SK-N-SH (cell line): ENCODE measurements around the gene BAG5. TPM values are rescaled to one million over a fixed set of nuclear protein-coding genes. Genes with fewer than 3 reads are reported as not detected.
A peak's percentile ranks its signal among the peaks of the same experiment; 100 is the strongest.

ENCODE experiments used
- CTCF ChIA-PET: fragments of 300-600, 350-600 bp; formaldehyde crosslinking; extraction: SDS; loops from one replicate; lab custom pipeline; 2021; lab: Yijun Ruan, JAX
- POLR2A ChIA-PET: fragments of 350-600 bp; sonication (Branson Sonifier 250); formaldehyde crosslinking; extraction: SDS; loops from one replicate; lab custom pipeline; 2020; ENCODE audit warnings: antibody characterized with exemption, inconsistent platforms; lab: Yijun Ruan, JAX
- DNase-seq: peaks from one replicate; pipeline ENCODE4 v3.0.0; 2012
- H2AFZ ChIP-seq: fragments of 200-600 bp; sonication (generic); 2 replicates; pipeline ENCODE4 v1.8.1; 2016; ENCODE audit warnings: antibody characterized with exemption, mild to moderate bottlenecking, low read depth
- H3F3A ChIP-seq: fragments of 200-600 bp; sonication (generic); replicated peaks from 2 replicates; pipeline ENCODE3; 2016; ENCODE audit warnings: antibody characterized with exemption, mild to moderate bottlenecking; ENCODE audit not compliant: insufficient read depth
- H3K27ac ChIP-seq, 2 experiments: fragments of 200-500 bp in 1 of 2; fragments of 200-600 bp in 1 of 2; sonication (Bioruptor generic) in 1 of 2; sonication (generic), shearing (Covaris generic) in 1 of 2; 2 replicates each; pipeline versions ENCODE4 v1.5.1 to v1.6.1; 2014 to 2016; ENCODE audit warnings: low read depth in 2 of 2, inconsistent platforms in 1 of 2, low read length in 1 of 2, mild to moderate bottlenecking in 1 of 2, mixed read lengths in 1 of 2
- H3K27me3 ChIP-seq: fragments of 200-600 bp; sonication (generic), shearing (Covaris generic); 2 replicates; pipeline ENCODE4 v1.6.1; 2016; ENCODE audit warnings: mixed run types; ENCODE audit not compliant: insufficient read depth
- H3K36me3 ChIP-seq, 2 experiments: fragments of 200-500 bp in 1 of 2; fragments of 200-600 bp in 1 of 2; sonication (Bioruptor generic) in 1 of 2; sonication (generic) in 1 of 2; replicated peaks in 1 of 2; 2 replicates each; pipeline versions ENCODE3 to v1.5.1; 2014 to 2016; ENCODE audit warnings: low read length in 1 of 2, mild to moderate bottlenecking in 1 of 2; ENCODE audit not compliant: insufficient read depth in 2 of 2, control insufficient read depth in 1 of 2
- H3K4me1 ChIP-seq, 2 experiments: fragments of 200-500 bp in 1 of 2; fragments of 200-600 bp in 1 of 2; sonication (Bioruptor generic) in 1 of 2; sonication (generic), shearing (Covaris generic) in 1 of 2; 2 replicates each; pipeline versions ENCODE4 v1.5.1 to v1.6.1; 2014 to 2016; ENCODE audit warnings: low read depth in 1 of 2, low read length in 1 of 2, mixed run types in 1 of 2; ENCODE audit not compliant: insufficient read depth in 2 of 2, control insufficient read depth in 1 of 2
- H3K4me2 ChIP-seq: fragments of 200-600 bp; sonication (generic), shearing (Covaris generic); 2 replicates; pipeline ENCODE4 v1.6.1; 2017; ENCODE audit warnings: mixed run types
- H3K4me3 ChIP-seq, 2 experiments: fragments of 200-500 bp in 1 of 2; fragments of 200-600 bp in 1 of 2; sonication (Bioruptor generic) in 1 of 2; sonication (generic), shearing (Covaris generic) in 1 of 2; 2 replicates each; pipeline versions ENCODE4 v1.5.1 to v1.8.1; 2014 to 2016; ENCODE audit warnings: low read depth in 2 of 2, inconsistent platforms in 1 of 2, low read length in 1 of 2, mild to moderate bottlenecking in 1 of 2, mixed read lengths in 1 of 2, moderate library complexity in 1 of 2
- H3K79me2 ChIP-seq: fragments of 200-600 bp; sonication (generic); 2 replicates; pipeline ENCODE4 v1.8.1; 2017; ENCODE audit warnings: mild to moderate bottlenecking; ENCODE audit not compliant: insufficient read depth
- H3K9ac ChIP-seq: fragments of 200-600 bp; sonication (generic); 2 replicates; pipeline ENCODE4 v1.6.1; 2017; ENCODE audit warnings: mixed run types
- H3K9me2 ChIP-seq: fragments of 200-600 bp; sonication (generic); 2 replicates; pipeline ENCODE4 v1.6.1; 2017; ENCODE audit warnings: mixed run types
- H3K9me3 ChIP-seq: fragments of 200-600 bp; sonication (generic); 2 replicates; pipeline ENCODE4 v1.6.1; 2017; ENCODE audit warnings: mixed run types, mild to moderate bottlenecking, moderate library complexity
- H4K20me1 ChIP-seq: fragments of 200-600 bp; sonication (generic); 2 replicates; pipeline ENCODE4 v1.6.1; 2017; ENCODE audit warnings: mild to moderate bottlenecking, mixed run types; ENCODE audit not compliant: insufficient read depth
- CTCF ChIP-seq: fragments of 200-600 bp; sonication (generic); IDR thresholded peaks from 2 replicates; pipeline ENCODE4 v1.6.1; 2017; ENCODE audit warnings: antibody characterized with exemption, mild to moderate bottlenecking, moderate library complexity
- EP300 ChIP-seq, 2 experiments: IDR thresholded peaks; 2 replicates each; pipeline versions ENCODE4 v1.4.0 to v1.6.1; 2012; ENCODE audit warnings: borderline replicate concordance in 1 of 2, low read depth in 1 of 2, low read length in 1 of 2
- EZH2phosphoT487 ChIP-seq: fragments of 200-600 bp; sonication (generic); IDR thresholded peaks from 2 replicates; pipeline ENCODE4 v1.6.1; 2017; ENCODE audit warnings: low read depth, mixed run types, mild to moderate bottlenecking, antibody characterized with exemption, moderate library complexity, borderline replicate concordance
- FOSL2 ChIP-seq: IDR thresholded peaks from 2 replicates; pipeline ENCODE4 v1.4.0; 2012; ENCODE audit warnings: low read depth, mild to moderate bottlenecking, moderate library complexity, borderline replicate concordance
- FOXJ3 ChIP-seq: sonication (generic); formaldehyde crosslinking; IDR thresholded peaks from 2 replicates; pipeline ENCODE4 v1.5.1; 2020; ENCODE audit warnings: mild to moderate bottlenecking, missing genetic modification reagents
- FOXM1 ChIP-seq: IDR thresholded peaks from 2 replicates; pipeline ENCODE4 v1.4.0; 2012; ENCODE audit warnings: low read depth, mild to moderate bottlenecking
- GABPA ChIP-seq: IDR thresholded peaks from 2 replicates; pipeline ENCODE4 v1.4.0; 2012; ENCODE audit warnings: low read depth, mild to moderate bottlenecking
- JUND ChIP-seq: IDR thresholded peaks from 2 replicates; pipeline ENCODE4 v1.4.0; 2012
- MAX ChIP-seq: IDR thresholded peaks from 2 replicates; pipeline ENCODE4 v1.4.0; 2012; ENCODE audit warnings: low read depth
- MEF2A ChIP-seq: IDR thresholded peaks from 2 replicates; pipeline ENCODE4 v1.4.0; 2012; ENCODE audit warnings: low read depth, borderline replicate concordance
- MXI1 ChIP-seq: IDR thresholded peaks from 2 replicates; pipeline ENCODE4 v1.6.1; 2012; ENCODE audit warnings: mild to moderate bottlenecking, low read depth, low read length, improper control_type of control experiment
- NRF1 ChIP-seq: IDR thresholded peaks from 2 replicates; pipeline ENCODE4 v1.6.1; 2012; ENCODE audit warnings: low read depth, mild to moderate bottlenecking, low read length
- PBX3 ChIP-seq: IDR thresholded peaks from 2 replicates; pipeline ENCODE4; 2012
- RAD21 ChIP-seq: IDR thresholded peaks from 2 replicates; pipeline ENCODE4 v1.6.1; 2012; ENCODE audit warnings: mild to moderate bottlenecking, low read length
- RCOR1 ChIP-seq: fragments of 150-350 bp; IDR thresholded peaks from 2 replicates; pipeline ENCODE4 v1.6.1; 2017; ENCODE audit warnings: antibody characterized with exemption, low read length
- REST ChIP-seq: IDR thresholded peaks from 2 replicates; pipeline ENCODE4 v1.6.1; 2012; ENCODE audit warnings: mild to moderate bottlenecking, low read depth, low read length, moderate library complexity
- RFX5 ChIP-seq: IDR thresholded peaks from 2 replicates; pipeline ENCODE4 v1.6.1; 2012; ENCODE audit warnings: mild to moderate bottlenecking, improper control_type of control experiment, low read length
- RXRA ChIP-seq: IDR thresholded peaks from 2 replicates; pipeline ENCODE4 v1.4.0; 2012; ENCODE audit warnings: low read depth, mild to moderate bottlenecking, borderline replicate concordance
- SIN3A ChIP-seq: IDR thresholded peaks from 2 replicates; pipeline ENCODE4 v1.6.1; 2012; ENCODE audit warnings: low read depth, mild to moderate bottlenecking, low read length, moderate library complexity, borderline replicate concordance
- SMC3 ChIP-seq: IDR thresholded peaks from 2 replicates; pipeline ENCODE4 v1.6.1; 2012; ENCODE audit warnings: low read depth, low read length, improper control_type of control experiment
- TAF1 ChIP-seq: IDR thresholded peaks from 2 replicates; pipeline ENCODE4 v1.6.1; 2012; ENCODE audit warnings: low read depth, mild to moderate bottlenecking, low read length, moderate library complexity, borderline replicate concordance
- TCF12 ChIP-seq: IDR thresholded peaks from 2 replicates; pipeline ENCODE4 v1.4.0; 2012
- TEAD4 ChIP-seq: IDR thresholded peaks from 2 replicates; pipeline ENCODE4 v1.4.0; 2012; ENCODE audit warnings: mild to moderate bottlenecking, borderline replicate concordance; ENCODE audit not compliant: insufficient read depth
- USF1 ChIP-seq: IDR thresholded peaks from 2 replicates; pipeline ENCODE4 v1.4.0; 2012; ENCODE audit warnings: low read depth, borderline replicate concordance
- USF2 ChIP-seq: fragments of 150-350 bp; IDR thresholded peaks from 2 replicates; pipeline ENCODE4 v1.6.1; 2017; ENCODE audit warnings: antibody characterized with exemption, low read length, low read depth, borderline replicate concordance
- WGBS: methylation state at CpG from one replicate; pipeline ENCODE4 v1.1.6; 2017; ENCODE audit warnings: low lambda C conversion rate; 5-methylcytosine and 5-hydroxymethylcytosine counted together
- polyA plus RNA-seq, 3 experiments: library from polyadenylated mRNA; depleted of rRNA; stranded (reverse); fragments of >200 nt; gene quantifications; 2 replicates each; pipeline ENCODE4 v1.2.3, GENCODE V29; 2012

The BAG5 gene
- polyA plus RNA-seq, 1 of the 3 experiments (the other 2 are of a cell fraction): 5.2 TPM

- Histone ChIP-seq H2AFZ (no peak overlapping the region), H3K27ac (peak overlapping the region; percentile 63 to 87)
- 27% methylated on average over 9 of the region's 9 CpGs for WGBS
- TF ChIP-seq RCOR1: no peak; the same call in 1 of the 2 replicates
- 0 out of 2 replicates have a peak, but pooled peaks have one; percentile 57 for TF ChIP-seq FOXJ3 (CRISPR knock-in tag)
- TF ChIP-seq FOSL2: no peak
- no peak for TF ChIP-seq GABPA
- TF ChIP-seq MEF2A: no peak
- TF ChIP-seq SMC3: peak; percentile 15; the same call in 1 of the 2 replicates
- TF ChIP-seq TCF12: 0 out of 2 replicates have a peak, but pooled peaks have one; percentile 27
- no peak for TF ChIP-seq USF1
- no peak for TF ChIP-seq JUND
- TF ChIP-seq CTCF: no peak
- peak; percentile 87 for TF ChIP-seq MXI1
- TF ChIP-seq FOXM1: no peak
- TF ChIP-seq RAD21: 0 out of 2 replicates have a peak, but pooled peaks have one; percentile 3
- TF ChIP-seq TEAD4: no peak
- TF ChIP-seq RXRA: no peak
- no peak for TF ChIP-seq PBX3
- TF ChIP-seq RFX5: no peak; the same call in 1 of the 2 replicates
- TF ChIP-seq EP300 (IDR thresholded peaks at IDR 0.05; ENCODE audit: borderline replicate concordance in 1 of 2, low read depth in 1 of 2, low read length in 1 of 2): no peak
- TF ChIP-seq REST: no peak
- TF ChIP-seq EZH2phosphoT487: no peak
- no peak for TF ChIP-seq MAX
- no peak for TF ChIP-seq USF2
- TF ChIP-seq TAF1: no peak
- TF ChIP-seq SIN3A: no peak
- TF ChIP-seq NRF1: no peak
These were observed 14.0 kb upstream of the BAG5 start for GRCh38 chr14:103576371-103577024.

More at GRCh38 chr14:103576371-103577024, 14.0 kb upstream of the BAG5 start:
- ChIA-PET CTCF (interaction anchor here (0.9 to 1.7 kb wide), 2 partner anchors 32 to 239 kb away, joined by 3 to 8 read pairs; no protein-coding TSS in a partner anchor), POLR2A (interaction anchor here (1.1 kb wide), 1 partner anchor 52 kb away, joined by 5 read pairs; the partner anchor contains the start of gene KLC1)
- peaks cover 20 to 42% of the 10 kb centered on the region in 2 experiments for H3K36me3 ChIP-seq
- no peaks in the 10 kb centered on the region for H3K27me3 ChIP-seq
- peaks cover 8% of the 10 kb centered on the region for H4K20me1 ChIP-seq
- H3K79me2 ChIP-seq: peaks cover 78% of the 10 kb centered on the region
- peaks cover 8 to 12% of the 10 kb centered on the region in 2 experiments; a peak in 3 of 4 replicates for H3K4me1 ChIP-seq
- H3K4me2 ChIP-seq: peak overlapping the region; percentile 67
- H3K4me3 ChIP-seq: no peak overlapping the region; a peak in 2 of 4 replicates
- H3K9me3 ChIP-seq: no peaks in the 10 kb centered on the region
- peaks cover 18% of the 10 kb centered on the region for H3F3A ChIP-seq
- DNase-seq: peak; percentile 92
- H3K9me2 ChIP-seq: no peaks in the 10 kb centered on the region
- peak overlapping the region; percentile 15; the same call in 1 of the 2 replicates for H3K9ac ChIP-seq
